ENCODE data around the gene BAZ2B. TPM values are rescaled to one million over a fixed set of nuclear protein-coding genes. Genes with fewer than 3 reads are reported as not detected.

Gene BAZ2B
- total RNA-seq, 1 experiment from 2014 or later: 25.1 TPM

Other genes starting within 250 kb of the BAZ2B start
- gene MARCHF7, start 96.0 kb upstream of the BAZ2B start, total RNA-seq (2014; rRNA removed; shearing (Covaris generic)): 117 and 134 TPM in 2 replicates
- 16.6 and 22.5 TPM in 2 replicates for gene CD302, start 181.7 kb upstream of the BAZ2B start, total RNA-seq (2014; rRNA removed; shearing (Covaris generic))

Measured in RPMI7951 (cell line).